ENCODE measurements around the gene PRKD3.

- TF ChIP-seq REST (IDR thresholded peaks at IDR 0.05; ENCODE audit: insufficient read depth in 1 of 2, low read depth in 2 of 2, low read length in 2 of 2) (no peak), FOXP2 (optimal IDR thresholded peaks at IDR 0.05; ENCODE audit: borderline replicate concordance, extremely low read depth, extremely low read length, insufficient read depth) (no peak), POLR2AphosphoS5 (IDR thresholded peaks at IDR 0.05; ENCODE audit: low read depth, low read length) (no peak), TAF1 (IDR thresholded peaks at IDR 0.05; ENCODE audit: borderline replicate concordance, insufficient read depth, low read length) (no peak), SIN3A (IDR thresholded peaks at IDR 0.05; ENCODE audit: borderline replicate concordance, insufficient read depth, low read length) (no peak)
These were observed 8.5 kb downstream of the PRKD3 start for GRCh38 chr2:37316181-37316580.
